ENCODE results near the gene ERAL1.

GRCh38 chr17:28860363-28860808, 5.6 kb downstream of the ERAL1 start:
- TF ChIP-seq CTCF (IDR thresholded peaks at IDR 0.05) (no peak), POLR2A (IDR thresholded peaks at IDR 0.05) (no peak)
